ENCODE data around the gene IL17RB.

IL17RB gene

GRCh38 chr3:53833053-53833645 is 13.2 kb upstream of the IL17RB start:
- no peak for DNase-seq

GRCh38 chr3:53833700-53834099 is 12.7 kb upstream of the IL17RB start:
- DNase-seq: no peak

- DNase-seq: no peak
These were observed 11.8 kb upstream of the IL17RB start for GRCh38 chr3:53834429-53835095.

- no peak for DNase-seq
These were observed 11.1 kb upstream of the IL17RB start for GRCh38 chr3:53835257-53835656.

GRCh38 chr3:53836084-53836872 is 10.1 kb upstream of the IL17RB start:
- no peak for DNase-seq

- no peak for DNase-seq
These were observed 9.0 kb upstream of the IL17RB start for GRCh38 chr3:53837331-53837730.

GRCh38 chr3:53841296-53841695 is 5.1 kb upstream of the IL17RB start:
- no peak for DNase-seq

GRCh38 chr3:53842436-53843194 is 3.8 kb upstream of the IL17RB start:
- DNase-seq: peak; percentile 74

- peak; percentile 43 for DNase-seq
These were observed 2.9 kb upstream of the IL17RB start for GRCh38 chr3:53843195-53844177.

GRCh38 chr3:53844262-53845102 is 1.9 kb upstream of the IL17RB start:
- peak; percentile 6 for DNase-seq

- DNase-seq: peak; percentile 45
These were observed 1.1 kb upstream of the IL17RB start for GRCh38 chr3:53845103-53845880.

GRCh38 chr3:53845881-53846133 is 561 bp upstream of the IL17RB start:
- no peak for DNase-seq

GRCh38 chr3:53846851-53847155 is 435 bp downstream of the IL17RB start:
- DNase-seq: peak; percentile 37

GRCh38 chr3:53849916-53850315 is 3.5 kb downstream of the IL17RB start:
- DNase-seq: no peak

- DNase-seq: no peak
These were observed 4.5 kb downstream of the IL17RB start for GRCh38 chr3:53850895-53851294.

- DNase-seq: no peak
These were observed 10.6 kb downstream of the IL17RB start for GRCh38 chr3:53856964-53857363.

GRCh38 chr3:53858096-53858741 is 11.9 kb downstream of the IL17RB start:
- no peak for DNase-seq

- no peak for DNase-seq
These were observed 12.8 kb downstream of the IL17RB start for GRCh38 chr3:53859178-53859577.

- no peak for DNase-seq
These were observed 13.8 kb downstream of the IL17RB start for GRCh38 chr3:53860196-53860595.

- no peak for DNase-seq
These were observed 15.9 kb downstream of the IL17RB start for GRCh38 chr3:53862241-53862640.

Data from NCI-H69 (cell line).